ENCODE data around the gene VWA5B1.

GRCh38 chr1:20357796-20358195 lies 67.1 kb downstream of the VWA5B1 start:
- TF ChIP-seq CTCF (IDR thresholded peaks at IDR 0.05; ENCODE audit: low read length) (no peak), EZH2phosphoT487 (IDR thresholded peaks at IDR 0.05; ENCODE audit: low read length) (no peak)
